H1 (cell line): ENCODE measurements around the gene FBXL14. TPM values are rescaled to one million over a fixed set of nuclear protein-coding genes. Genes with fewer than 3 reads are reported as not detected.

Source experiments
- CTCF ChIA-PET: fragments of 300-600 bp; sonication (Branson Sonifier 250); formaldehyde crosslinking; loops from one replicate; lab custom pipeline; 2021; ENCODE audit not compliant: partially characterized antibody; lab: Charles Lee
- POLR2A ChIA-PET: fragments of 300-600 bp; sonication (Branson Sonifier 250); formaldehyde crosslinking; loops from one replicate; lab custom pipeline; 2021; ENCODE audit warnings: inconsistent platforms; ENCODE audit not compliant: partially characterized antibody; lab: Charles Lee
- DNase-seq, 2 experiments: peaks; one replicate each; pipeline versions ENCODE4 v3.0.0 to v3.0.0-alpha.2; 2010 to 2022; ENCODE audit warnings: low spot score in 2 of 2, low read depth in 1 of 2, mixed read lengths in 1 of 2
- FAIRE-seq: peaks from 2 replicates; lab custom pipeline; 2011; peaks lifted over from hg19 to GRCh38; lab: Jason Lieb, UNC
- H2AFZ ChIP-seq: 2 replicates; pipeline ENCODE4 v1.8.1; 2012; ENCODE audit warnings: low read length, inconsistent platforms
- H2AK5ac ChIP-seq: 2 replicates; pipeline ENCODE4 v1.6.1; 2013; ENCODE audit warnings: low read depth, low read length
- H2BK120ac ChIP-seq: replicated peaks from 2 replicates; pipeline ENCODE3; 2013; ENCODE audit warnings: low read depth, low read length, inconsistent platforms
- H2BK12ac ChIP-seq: 2 replicates; pipeline ENCODE4 v1.6.1; 2013; ENCODE audit warnings: low read depth, low read length
- H2BK15ac ChIP-seq: 2 replicates; pipeline ENCODE4 v1.6.1; 2013; ENCODE audit warnings: low read length
- H2BK20ac ChIP-seq: 2 replicates; pipeline ENCODE4 v1.6.1; 2013; ENCODE audit warnings: low read length
- H2BK5ac ChIP-seq: 2 replicates; pipeline ENCODE4 v1.6.1; 2013; ENCODE audit warnings: low read depth, low read length
- H3K14ac ChIP-seq: 2 replicates; pipeline ENCODE4 v1.6.1; 2013; ENCODE audit warnings: inconsistent platforms; ENCODE audit not compliant: insufficient read length
- H3K18ac ChIP-seq: 2 replicates; pipeline ENCODE4 v1.6.1; 2013; ENCODE audit warnings: low read length; ENCODE audit errors: extremely low read depth
- H3K23ac ChIP-seq: 2 replicates; pipeline ENCODE4 v1.6.1; 2013; ENCODE audit warnings: inconsistent platforms; ENCODE audit not compliant: insufficient read length
- H3K23me2 ChIP-seq: 2 replicates; pipeline ENCODE4 v1.6.1; 2013; ENCODE audit warnings: low read depth, low read length
- H3K27ac ChIP-seq: 2 replicates; pipeline ENCODE4 v1.6.1; 2011; ENCODE audit warnings: low read depth, low read length, inconsistent platforms
- H3K27me3 ChIP-seq, 4 experiments: replicated peaks in 1 of 4; 1 replicate in 1 of 4; 2 replicates in 3 of 4; pipeline versions ENCODE4 v1.6.1 to v1.8.1; 2011 to 2013; ENCODE audit warnings: low read length in 3 of 4, mild to moderate bottlenecking in 3 of 4, inconsistent platforms in 2 of 4, mixed read lengths in 2 of 4, moderate library complexity in 1 of 4; ENCODE audit not compliant: control insufficient read depth in 3 of 4, insufficient read depth in 3 of 4; ENCODE audit errors: extremely low read depth in 1 of 4
- H3K36me3 ChIP-seq, 4 experiments: 2 replicates each; pipeline versions ENCODE4 v1.6.1 to v1.8.1; 2011 to 2013; ENCODE audit warnings: mild to moderate bottlenecking in 4 of 4, low read length in 3 of 4, moderate library complexity in 2 of 4, control low read depth in 1 of 4, inconsistent platforms in 1 of 4; ENCODE audit not compliant: insufficient read depth in 4 of 4, control insufficient read depth in 2 of 4
- H3K4ac ChIP-seq: replicated peaks from 2 replicates; pipeline ENCODE3; 2013; ENCODE audit warnings: low read length, low read depth, mixed read lengths, inconsistent platforms; ENCODE audit not compliant: insufficient read length
- H3K4me1 ChIP-seq, 4 experiments: replicated peaks in 1 of 4; 1 replicate in 1 of 4; 2 replicates in 3 of 4; pipeline versions ENCODE4 v1.6.1 to v1.8.1; 2011 to 2013; ENCODE audit warnings: low read length in 3 of 4, inconsistent platforms in 2 of 4, mixed read lengths in 1 of 4; ENCODE audit not compliant: insufficient read depth in 4 of 4, control insufficient read depth in 3 of 4
- H3K4me2 ChIP-seq, 2 experiments: 2 replicates each; pipeline versions ENCODE4 v1.6.1 to v1.8.1; 2011 to 2013; ENCODE audit warnings: low read depth in 2 of 2, low read length in 2 of 2, control low read depth in 1 of 2, inconsistent platforms in 1 of 2, mild to moderate bottlenecking in 1 of 2; ENCODE audit not compliant: insufficient read depth in 1 of 2
- H3K4me3 ChIP-seq, 4 experiments: fragments of 200-600, 300-600 bp in 1 of 4; sonication (generic), shearing (Covaris generic), sonication (Bioruptor Twin) in 1 of 4; 2 replicates each; pipeline versions ENCODE4 v1.5.1 to v1.8.1; 2011 to 2016; ENCODE audit warnings: low read length in 4 of 4, low read depth in 3 of 4, control low read depth in 2 of 4, inconsistent platforms in 2 of 4, mild to moderate bottlenecking in 2 of 4, mixed read lengths in 1 of 4, moderate library complexity in 1 of 4; ENCODE audit not compliant: insufficient read depth in 2 of 4; ENCODE audit errors: extremely low read depth in 1 of 4
- H3K56ac ChIP-seq: replicated peaks from 2 replicates; pipeline ENCODE3; 2013; ENCODE audit warnings: low read depth, mild to moderate bottlenecking, mixed read lengths, low read length, inconsistent platforms; ENCODE audit not compliant: insufficient read length
- H3K79me1 ChIP-seq: 2 replicates; pipeline ENCODE4 v1.6.1; 2013; ENCODE audit warnings: low read depth, low read length, control low read depth
- H3K79me2 ChIP-seq, 2 experiments: 2 replicates each; pipeline versions ENCODE4 v1.6.1 to v1.8.1; 2012 to 2013; ENCODE audit warnings: low read length in 2 of 2, mild to moderate bottlenecking in 2 of 2, inconsistent platforms in 1 of 2; ENCODE audit not compliant: insufficient read depth in 2 of 2, control insufficient read depth in 1 of 2
- H3K9ac ChIP-seq, 4 experiments: replicated peaks in 1 of 4; 1 replicate in 1 of 4; 2 replicates in 3 of 4; pipeline versions ENCODE4 v1.6.1 to v1.8.1; 2011 to 2013; ENCODE audit warnings: low read depth in 3 of 4, low read length in 3 of 4, control low read depth in 2 of 4, mild to moderate bottlenecking in 2 of 4, moderate library complexity in 2 of 4, inconsistent platforms in 1 of 4; ENCODE audit errors: extremely low read depth in 1 of 4
- H3K9me3 ChIP-seq, 2 experiments: 2 replicates each; pipeline versions ENCODE4 v1.6.1 to v1.8.1; 2012 to 2013; ENCODE audit warnings: mild to moderate bottlenecking in 2 of 2, moderate library complexity in 2 of 2, control low read depth in 1 of 2, inconsistent platforms in 1 of 2, low read depth in 1 of 2, low read length in 1 of 2, mixed read lengths in 1 of 2; ENCODE audit not compliant: insufficient read depth in 2 of 2
- H4K20me1 ChIP-seq, 2 experiments: replicated peaks in 1 of 2; 2 replicates each; pipeline versions ENCODE3 to v1.8.1; 2011 to 2013; ENCODE audit warnings: inconsistent platforms in 2 of 2, low read length in 2 of 2, mild to moderate bottlenecking in 1 of 2; ENCODE audit not compliant: insufficient read depth in 2 of 2, control insufficient read depth in 1 of 2
- H4K5ac ChIP-seq: 2 replicates; pipeline ENCODE4 v1.6.1; 2013; ENCODE audit warnings: low read length, low read depth, mixed read lengths, inconsistent platforms; ENCODE audit not compliant: insufficient read length
- H4K8ac ChIP-seq: 2 replicates; pipeline ENCODE4 v1.8.0; 2013; ENCODE audit warnings: mild to moderate bottlenecking, moderate library complexity, low read length, inconsistent platforms; ENCODE audit not compliant: insufficient read depth; ENCODE audit errors: extremely low read depth
- H4K91ac ChIP-seq: replicated peaks from 2 replicates; pipeline ENCODE3; 2013; ENCODE audit warnings: low read length, mixed read lengths, inconsistent platforms; ENCODE audit not compliant: insufficient read length
- BRCA1 ChIP-seq: IDR thresholded peaks from 2 replicates; pipeline ENCODE4 v1.6.1; 2012; ENCODE audit warnings: low read depth, low read length, improper control_type of control experiment
- CBX5 ChIP-seq: fragments of 300-800, 300-1000 bp; sonication (generic); IDR thresholded peaks from 2 replicates; pipeline ENCODE4 v1.7.1; 2016; ENCODE audit warnings: antibody characterized with exemption, low read length, low read depth
- EGR1 ChIP-seq: IDR thresholded peaks from 2 replicates; pipeline ENCODE4 v1.6.1; 2011; ENCODE audit warnings: low read depth, low read length, borderline replicate concordance
- EZH2 ChIP-seq: fragments of 200-600 bp; sonication (generic); IDR thresholded peaks from 2 replicates; pipeline ENCODE4 v1.7.1; 2012; ENCODE audit warnings: low read depth, mild to moderate bottlenecking, moderate library complexity, low read length, inconsistent platforms; ENCODE audit not compliant: severe bottlenecking
- HDAC2 ChIP-seq, 2 experiments: fragments of 300-600 bp in 1 of 2; sonication (generic) in 1 of 2; IDR thresholded peaks; 2 replicates each; pipeline ENCODE4 v1.6.1; 2011 to 2012; ENCODE audit warnings: low read depth in 2 of 2, low read length in 2 of 2, mild to moderate bottlenecking in 2 of 2, moderate library complexity in 2 of 2, borderline replicate concordance in 1 of 2, inconsistent platforms in 1 of 2
- NRF1 ChIP-seq: IDR thresholded peaks from 2 replicates; pipeline ENCODE4 v1.6.1; 2011; ENCODE audit warnings: mild to moderate bottlenecking, low read depth, low read length, improper control_type of control experiment
- PHF8 ChIP-seq: fragments of 200-600 bp; sonication (generic); conservative IDR thresholded peaks from 2 replicates; pipeline ENCODE4 v1.7.1; 2012; ENCODE audit warnings: low read depth, mild to moderate bottlenecking, inconsistent platforms, low read length, moderate library complexity
- RBBP5 ChIP-seq: IDR thresholded peaks from 2 replicates; pipeline ENCODE4 v1.7.1; 2012; ENCODE audit warnings: low read depth, mild to moderate bottlenecking, inconsistent platforms, low read length, moderate library complexity, borderline replicate concordance
- RFX5 ChIP-seq: IDR thresholded peaks from 2 replicates; pipeline ENCODE4 v1.6.1; 2011; ENCODE audit warnings: low read depth, low read length, improper control_type of control experiment, borderline replicate concordance
- SP1 ChIP-seq: IDR thresholded peaks from 2 replicates; pipeline ENCODE4 v1.6.1; 2011; ENCODE audit warnings: low read depth, low read length
- TBP ChIP-seq: IDR thresholded peaks from 2 replicates; pipeline ENCODE4 v1.6.1; 2011; ENCODE audit warnings: low read depth, low read length, improper control_type of control experiment
- WGBS, 2 experiments: shearing (Covaris generic) in 1 of 2; methylation state at CpG; one replicate each; pipeline versions ENCODE4 v1.1.6 to v1.1.7; 2013 to 2015; ENCODE audit warnings: low lambda C conversion rate in 2 of 2, mixed read lengths in 2 of 2, inconsistent platforms in 1 of 2, low coverage in 1 of 2, missing lambda C conversion rate in 1 of 2; ENCODE audit not compliant: insufficient replicate concordance in 2 of 2, insufficient coverage in 1 of 2, insufficient read length in 1 of 2; ENCODE audit errors: extremely low coverage in 1 of 2, missing lambda C conversion rate in 1 of 2; 5-methylcytosine and 5-hydroxymethylcytosine counted together
- polyA plus RNA-seq, 7 experiments: library from polyadenylated mRNA; depleted of rRNA in 3 of 7; stranded (reverse) in 5 of 7; unstranded in 2 of 7; fragments of >200 nt in 5 of 7; fragments of 200-250 nt in 2 of 7; gene quantifications; 1 replicate in 5 of 7; 2 replicates in 1 of 7; 4 replicates in 1 of 7; pipeline versions ENCODE4 v1.2.1 to v1.2.3, GENCODE V29; 2011 to 2013; ENCODE audit warnings: missing spikeins in 2 of 7, mixed read lengths in 2 of 7
- total RNA-seq: library from RNA; stranded (reverse); fragmentation: NEBNext Ultra II Directional; extraction: Animal tissue kit (Norgen Biotek cat#: 25700); gene quantifications from 2 replicates; pipeline ENCODE4 v1.2.1, GENCODE V29; 2021
- TF ChIP-seq, protein P1 (sequence below): IDR thresholded peaks from 2 replicates; pipeline ENCODE4 v1.6.1; 2011; ENCODE audit warnings: low read length, improper control_type of control experiment
- TF ChIP-seq, protein P2 (sequence below): IDR thresholded peaks from 2 replicates; pipeline ENCODE4 v1.6.1; 2012; ENCODE audit warnings: inconsistent platforms

Gene FBXL14
- total and polyA plus RNA-seq, 2 of the 8 experiments (the other 6 are each of a cell fraction or from before 2014, with no cell fraction given): 5.5 to 9.6 TPM

DNA sequence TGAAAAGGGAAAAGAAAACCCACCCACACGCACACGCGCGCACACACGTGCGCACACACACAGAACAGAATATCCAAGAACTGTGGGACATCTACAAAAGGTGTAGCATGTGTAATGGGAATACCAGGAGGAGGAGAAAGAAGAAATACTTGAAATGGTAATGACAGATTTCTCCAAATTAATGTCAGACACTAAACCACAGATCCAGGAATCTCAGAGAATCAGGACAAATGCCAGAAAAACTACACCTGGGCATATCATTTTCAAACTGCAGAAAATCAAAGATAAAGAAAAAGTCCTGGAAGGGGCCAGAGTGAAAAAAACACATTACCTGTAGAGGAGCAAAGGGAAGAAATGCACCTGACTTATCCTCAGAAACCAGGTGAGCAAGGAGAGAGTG lies 26.5 kb downstream of the FBXL14 start:
- Histone ChIP-seq H4K8ac (no peak overlapping the region), H4K91ac (no peak overlapping the region), H2AFZ (no peak overlapping the region), H3K27me3 (no peaks in the 10 kb centered on the region; a peak in 1 of 7 replicates), H4K5ac (no peak overlapping the region), H3K18ac (no peak overlapping the region), H3K14ac (no peak overlapping the region), H3K4me3 (no peak overlapping the region), H2BK20ac (no peak overlapping the region), H3K4me2 (no peak overlapping the region), H3K23ac (no peak overlapping the region), H2BK120ac (no peak overlapping the region), H4K20me1 (no peaks in the 10 kb centered on the region), H3K56ac (no peak overlapping the region), H3K36me3 (no peaks in the 10 kb centered on the region), H3K9ac (no peak overlapping the region), H3K4me1 (no peaks in the 10 kb centered on the region), H3K23me2 (no peaks in the 10 kb centered on the region), H2BK5ac (no peak overlapping the region), H2BK12ac (no peak overlapping the region), H3K79me2 (no peaks in the 10 kb centered on the region), H3K9me3 (no peaks in the 10 kb centered on the region), H2BK15ac (no peak overlapping the region), H3K79me1 (no peaks in the 10 kb centered on the region), H2AK5ac (no peak overlapping the region), H3K4ac (no peak overlapping the region), H3K27ac (no peak overlapping the region)
- ChIA-PET POLR2A (no interaction called here), CTCF (interaction anchor here (0.7 to 3.4 kb wide), 3 partner anchors 11 to 139 kb away, joined by 3 to 12 read pairs (median 3); no protein-coding TSS in a partner anchor)
- 98% methylated on average over 6 of the region's 6 CpGs; no CpG with 5 or more reads in 1 of the 2 experiments for WGBS, 2 experiments
- FAIRE-seq: no peak
- no peak for DNase-seq
- TF ChIP-seq EZH2 (no peak), PHF8 (no peak), BRCA1 (no peak), RBBP5 (no peak), CBX5 (no peak), EGR1 (no peak), RFX5 (no peak), HDAC2 (IDR thresholded peaks at IDR 0.05; ENCODE audit: borderline replicate concordance in 1 of 2, low read depth in 2 of 2, low read length in 2 of 2) (no peak), SP1 (no peak), TBP (no peak), NRF1 (no peak)
- TF ChIP-seq, protein P1, sequence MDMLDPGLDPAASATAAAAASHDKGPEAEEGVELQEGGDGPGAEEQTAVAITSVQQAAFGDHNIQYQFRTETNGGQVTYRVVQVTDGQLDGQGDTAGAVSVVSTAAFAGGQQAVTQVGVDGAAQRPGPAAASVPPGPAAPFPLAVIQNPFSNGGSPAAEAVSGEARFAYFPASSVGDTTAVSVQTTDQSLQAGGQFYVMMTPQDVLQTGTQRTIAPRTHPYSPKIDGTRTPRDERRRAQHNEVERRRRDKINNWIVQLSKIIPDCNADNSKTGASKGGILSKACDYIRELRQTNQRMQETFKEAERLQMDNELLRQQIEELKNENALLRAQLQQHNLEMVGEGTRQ: no peak
- TF ChIP-seq, protein P2, sequence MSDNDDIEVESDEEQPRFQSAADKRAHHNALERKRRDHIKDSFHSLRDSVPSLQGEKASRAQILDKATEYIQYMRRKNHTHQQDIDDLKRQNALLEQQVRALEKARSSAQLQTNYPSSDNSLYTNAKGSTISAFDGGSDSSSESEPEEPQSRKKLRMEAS: no peak
